ENCODE data around the gene SSH2. TPM values are rescaled to one million over a fixed set of nuclear protein-coding genes. Genes with fewer than 3 reads are reported as not detected.

SSH2 gene
- total RNA-seq, 1 experiment from 2014 or later: 14.6 TPM

GRCh38 chr17:29911641-29912177 lies 18.3 kb downstream of the SSH2 start:
- Histone ChIP-seq H4K20me1 (ENCODE audit: control insufficient read depth, insufficient read depth, insufficient read length) (no peaks in the 10 kb centered on the region), H2AK5ac (ENCODE audit: insufficient read length, low read length) (no peak overlapping the region), H3K18ac (ENCODE audit: insufficient read length, low read depth, low read length) (no peak overlapping the region), H3K4ac (ENCODE audit: low read depth, low read length) (no peak overlapping the region), H2BK120ac (ENCODE audit: low read depth, low read length, poor library complexity, severe bottlenecking) (no peak overlapping the region), H3K9ac (ENCODE audit: extremely low read depth, insufficient read length, low read length) (no peak overlapping the region), H3K23me2 (ENCODE audit: insufficient read length, low read depth, low read length, poor library complexity, severe bottlenecking) (no peaks in the 10 kb centered on the region), H3K4me1 (ENCODE audit: insufficient read depth, low read length) (no peaks in the 10 kb centered on the region), H3K14ac (ENCODE audit: insufficient read depth, low read length) (no peak overlapping the region), H4K8ac (replicated peaks; ENCODE audit: insufficient read length, low read depth, low read length) (no peak overlapping the region), H2BK12ac (ENCODE audit: insufficient read length, low read depth, low read length) (no peak overlapping the region), H3K27me3 (ENCODE audit: insufficient read depth, low read length) (no peaks in the 10 kb centered on the region), H2BK5ac (ENCODE audit: insufficient read length, low read length) (no peak overlapping the region), H3K4me2 (ENCODE audit: insufficient read depth, insufficient read length, low read length) (no peak overlapping the region), H3K23ac (ENCODE audit: insufficient read length, low read depth, low read length) (no peak overlapping the region), H2BK15ac (ENCODE audit: low read depth, low read length) (no peak overlapping the region), H3K56ac (ENCODE audit: insufficient read length, low read depth, low read length) (no peak overlapping the region), H4K5ac (ENCODE audit: insufficient read length, low read depth, low read length) (no peak overlapping the region), H2BK20ac (ENCODE audit: low read depth, low read length, poor library complexity, severe bottlenecking) (no peak overlapping the region), H4K91ac (ENCODE audit: insufficient read length, low read depth, low read length) (no peak overlapping the region), H3T11ph (ENCODE audit: low read length) (no peak overlapping the region), H3K9me3 (ENCODE audit: control insufficient read depth, low read depth, low read length) (no peaks in the 10 kb centered on the region), H3K27ac (ENCODE audit: insufficient read length, low read depth, low read length) (no peak overlapping the region), H2AFZ (ENCODE audit: low read length) (no peak overlapping the region), H3K79me2 (ENCODE audit: insufficient read depth, low read length) (no peaks in the 10 kb centered on the region; the same call in 1 of the 2 replicates), H3K79me1 (ENCODE audit: insufficient read depth, low read depth, low read length, poor library complexity, severe bottlenecking) (peaks cover 4% of the 10 kb centered on the region)
- Mint-ChIP-seq H3K9me3 (peaks cover 1 to 6% of the 10 kb centered on the region in 2 experiments), H3K4me3 (no peak overlapping the region), H3K27ac (no peak overlapping the region), H3K36me3 (ENCODE audit: insufficient read depth in 1 of 3, low read depth in 3 of 3) (peaks cover under 1 to 6% (median 5%) of the 10 kb centered on the region in 3 experiments; a peak in 6 of 7 replicates), H3K4me1 (no peaks in the 10 kb centered on the region), H3K27me3 (ENCODE audit: low read depth) (no peaks in the 10 kb centered on the region; the same call in 1 of the 2 replicates)
- TF ChIP-seq, protein P1, sequence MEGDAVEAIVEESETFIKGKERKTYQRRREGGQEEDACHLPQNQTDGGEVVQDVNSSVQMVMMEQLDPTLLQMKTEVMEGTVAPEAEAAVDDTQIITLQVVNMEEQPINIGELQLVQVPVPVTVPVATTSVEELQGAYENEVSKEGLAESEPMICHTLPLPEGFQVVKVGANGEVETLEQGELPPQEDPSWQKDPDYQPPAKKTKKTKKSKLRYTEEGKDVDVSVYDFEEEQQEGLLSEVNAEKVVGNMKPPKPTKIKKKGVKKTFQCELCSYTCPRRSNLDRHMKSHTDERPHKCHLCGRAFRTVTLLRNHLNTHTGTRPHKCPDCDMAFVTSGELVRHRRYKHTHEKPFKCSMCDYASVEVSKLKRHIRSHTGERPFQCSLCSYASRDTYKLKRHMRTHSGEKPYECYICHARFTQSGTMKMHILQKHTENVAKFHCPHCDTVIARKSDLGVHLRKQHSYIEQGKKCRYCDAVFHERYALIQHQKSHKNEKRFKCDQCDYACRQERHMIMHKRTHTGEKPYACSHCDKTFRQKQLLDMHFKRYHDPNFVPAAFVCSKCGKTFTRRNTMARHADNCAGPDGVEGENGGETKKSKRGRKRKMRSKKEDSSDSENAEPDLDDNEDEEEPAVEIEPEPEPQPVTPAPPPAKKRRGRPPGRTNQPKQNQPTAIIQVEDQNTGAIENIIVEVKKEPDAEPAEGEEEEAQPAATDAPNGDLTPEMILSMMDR (conservative IDR thresholded peaks at IDR 0.05): no peak
- no peak for DNase-seq

All from H9 (cell line).